Right cardiac atrium (tissue), 5 donors: Measurements from ENCODE around the gene CIT. TPM values are rescaled to one million over a fixed set of nuclear protein-coding genes. Genes with fewer than 3 reads are reported as not detected.

Experiments used
- ATAC-seq, 2 donors: fragments of 200-7000 bp; cut with Tn5 transposase; one replicate each; pipeline versions ENCODE4 v1.8.0 to v1.9.1; 2020; ENCODE audit warnings: moderate library complexity in 2 of 2, mild to moderate bottlenecking in 1 of 2
- DNase-seq, 3 donors: peaks; one replicate each; pipeline ENCODE4 v3.0.0-alpha.2; 2020
- H3K27ac ChIP-seq: one replicate; pipeline ENCODE4 v1.5.1; 2013; ENCODE audit warnings: mild to moderate bottlenecking, low read length, control low read depth, moderate library complexity
- H3K27me3 ChIP-seq: one replicate; pipeline ENCODE4 v1.6.1; 2013; ENCODE audit not compliant: control insufficient read depth, insufficient read depth
- H3K4me1 ChIP-seq: one replicate; pipeline ENCODE4 v1.6.1; 2013; ENCODE audit warnings: low read length; ENCODE audit not compliant: control insufficient read depth, insufficient read depth
- H3K4me3 ChIP-seq: one replicate; pipeline ENCODE4 v1.5.1; 2013; ENCODE audit warnings: low read length, control low read depth
- H3K9me3 ChIP-seq: one replicate; pipeline ENCODE4 v1.6.1; 2013; ENCODE audit warnings: low read length; ENCODE audit not compliant: control insufficient read depth
- WGBS: extraction: QIAGEN DNeasy Blood & Tissue Kit; methylation state at CpG from one replicate; pipeline ENCODE4 v1.1.7; 2013; 5-methylcytosine and 5-hydroxymethylcytosine counted together
- intact Hi-C, 4 donors: fragments of 100-400 bp; cut with DNase I; formaldehyde crosslinking; loops; one replicate each; pipeline versions ENCODE4 v1.11.0 to v1.14.0; 2022 to 2023
- polyA plus RNA-seq: library from polyadenylated mRNA; stranded (reverse); fragments of 200-250 nt; gene quantifications from one replicate; pipeline ENCODE4 v1.2.3, GENCODE V29; 2013
- total RNA-seq, 4 donors: library from RNA; stranded (reverse); fragmentation: NEBNext Ultra II Directional; extraction: Animal tissue kit (Norgen Biotek cat#: 25700); gene quantifications; one replicate each; pipeline ENCODE4 v1.2.1, GENCODE V29; 2021
- donor health status: healthy with polysubstance abuse.
- donor health status: DM: no; HTN: yes; CAD: no.
- donor health status: DM: no; HTN: no; CAD: no.
- donor health status: DM: no; HTN: yes; CAD: no; lungs with severe emphysema.
- donor health status: DM: yes; HTN: yes; CAD: no.

The CIT gene
- total and polyA plus RNA-seq, 5 donors, result 0.61 to 3.0 (median 2.4) TPM

- intact Hi-C loops, result no loop called here
- ATAC-seq (no peak), DNase-seq (no peak)
- H3K4me3 ChIP-seq, result no peak overlapping the region
- no peaks in the 10 kb centered on the region for H3K4me1 ChIP-seq
- H3K9me3 ChIP-seq, result no peaks in the 10 kb centered on the region
- WGBS, result 96% methylated on average over 17 of the region's 17 CpGs
- no peaks in the 10 kb centered on the region for H3K27me3 ChIP-seq
- H3K27ac ChIP-seq, result no peak overlapping the region
Measured at GRCh38 chr12:119735079-119735478, 142.0 kb downstream of the CIT start.

- Histone ChIP-seq H3K27ac (no peak overlapping the region), H3K9me3 (no peaks in the 10 kb centered on the region), H3K4me1 (no peaks in the 10 kb centered on the region), H3K27me3 (no peaks in the 10 kb centered on the region), H3K4me3 (no peak overlapping the region)
- 92% methylated on average over 13 of the region's 13 CpGs for WGBS
- ATAC-seq, result no peak
- intact Hi-C loops, result no loop called here
- no peak for DNase-seq
Measured at GRCh38 chr12:119730381-119730780, 146.7 kb downstream of the CIT start.

- DNase-seq (no peak), ATAC-seq (no peak)
- intact Hi-C loops, result loop anchor here in 1 of 4 donors (2.0 kb wide), 1 partner anchor 55 kb away; no protein-coding TSS in a partner anchor
- 97% methylated on average over 8 of the region's 8 CpGs for WGBS
- no peaks in the 10 kb centered on the region for H3K9me3 ChIP-seq
- H3K4me1 ChIP-seq, result no peaks in the 10 kb centered on the region
- H3K27ac ChIP-seq, result no peak overlapping the region
- no peaks in the 10 kb centered on the region for H3K27me3 ChIP-seq
- H3K4me3 ChIP-seq, result no peak overlapping the region
Measured at GRCh38 chr12:119729871-119730270, 147.2 kb downstream of the CIT start.

GRCh38 chr12:119728444-119728745, 148.7 kb downstream of the CIT start:
- no peak for ATAC-seq
- Histone ChIP-seq H3K27me3 (no peaks in the 10 kb centered on the region), H3K27ac (no peak overlapping the region), H3K9me3 (no peaks in the 10 kb centered on the region), H3K4me1 (no peaks in the 10 kb centered on the region), H3K4me3 (no peak overlapping the region)
- 59% methylated on average over 6 of the region's 6 CpGs for WGBS
- no peak for DNase-seq
- intact Hi-C loops, result loop anchor here in 1 of 4 donors (2.0 kb wide), 1 partner anchor 54 kb away; no protein-coding TSS in a partner anchor

GRCh38 chr12:119727600-119728443, 149.3 kb downstream of the CIT start:
- no peak for ATAC-seq

GRCh38 chr12:119725523-119725922, 151.6 kb downstream of the CIT start:
- H3K27ac ChIP-seq, result no peak overlapping the region
- intact Hi-C loops, result no loop called here
- H3K4me1 ChIP-seq, result no peaks in the 10 kb centered on the region
- ATAC-seq (no peak), DNase-seq (no peak)
- H3K27me3 ChIP-seq, result no peaks in the 10 kb centered on the region
- no peak overlapping the region for H3K4me3 ChIP-seq
- no peaks in the 10 kb centered on the region for H3K9me3 ChIP-seq
- WGBS, result 89% methylated on average over 4 of the region's 4 CpGs

More at GRCh38 chr12:119727600-119728443, 149.3 kb downstream of the CIT start:
- H3K27me3 ChIP-seq, result no peaks in the 10 kb centered on the region
- no peaks in the 10 kb centered on the region for H3K4me1 ChIP-seq
- no peaks in the 10 kb centered on the region for H3K9me3 ChIP-seq
- intact Hi-C loops, result loop anchor here in 1 of 4 donors (2.0 kb wide), 1 partner anchor 53 kb away; no protein-coding TSS in a partner anchor
- no peak for DNase-seq
- no peak overlapping the region for H3K27ac ChIP-seq
- WGBS, result 98% methylated on average over 3 of the region's 3 CpGs
- H3K4me3 ChIP-seq, result no peak overlapping the region

- ATAC-seq (no peak), DNase-seq (no peak)
- Histone ChIP-seq H3K27me3 (no peaks in the 10 kb centered on the region), H3K9me3 (no peaks in the 10 kb centered on the region), H3K27ac (no peak overlapping the region), H3K4me1 (peaks cover 2% of the 10 kb centered on the region), H3K4me3 (no peak overlapping the region)
- intact Hi-C loops, result no loop called here
- WGBS, result 95% methylated on average over 4 of the region's 4 CpGs
Measured at GRCh38 chr12:119721306-119721705, 155.8 kb downstream of the CIT start.

- H3K4me3 ChIP-seq, result no peak overlapping the region
- H3K4me1 ChIP-seq, result peaks cover 3% of the 10 kb centered on the region
- no peak overlapping the region for H3K27ac ChIP-seq
- H3K27me3 ChIP-seq, result no peaks in the 10 kb centered on the region
- H3K9me3 ChIP-seq, result no peaks in the 10 kb centered on the region
- ATAC-seq, result no peak
- no peak for DNase-seq
- intact Hi-C loops, result no loop called here
Measured at GRCh38 chr12:119720349-119720748, 156.8 kb downstream of the CIT start.

- Histone ChIP-seq H3K9me3 (no peaks in the 10 kb centered on the region), H3K27ac (no peak overlapping the region), H3K4me1 (peaks cover 3% of the 10 kb centered on the region), H3K27me3 (no peaks in the 10 kb centered on the region), H3K4me3 (no peak overlapping the region)
- ATAC-seq (no peak), DNase-seq (no peak)
- intact Hi-C loops, result no loop called here
- WGBS, result 95% methylated on average over 17 of the region's 17 CpGs
Measured at GRCh38 chr12:119718141-119718540, 159.0 kb downstream of the CIT start.

GRCh38 chr12:119715268-119715620, 161.9 kb downstream of the CIT start:
- no peak for DNase-seq
- WGBS, result 97% methylated on average over 3 of the region's 3 CpGs
- ATAC-seq, result no peak
- H3K4me3 ChIP-seq, result no peak overlapping the region
- no peaks in the 10 kb centered on the region for H3K27me3 ChIP-seq
- H3K9me3 ChIP-seq, result no peaks in the 10 kb centered on the region
- H3K27ac ChIP-seq, result no peak overlapping the region
- H3K4me1 ChIP-seq, result peaks cover 3% of the 10 kb centered on the region
- intact Hi-C loops, result no loop called here

GRCh38 chr12:119714614-119715267, 162.4 kb downstream of the CIT start:
- intact Hi-C loops, result no loop called here
- ATAC-seq, result no peak
- 99% methylated on average over 4 of the region's 4 CpGs for WGBS

More at GRCh38 chr12:119714614-119715267, 162.4 kb downstream of the CIT start:
- H3K4me3 ChIP-seq, result no peak overlapping the region
- no peak overlapping the region for H3K27ac ChIP-seq
- peaks cover 3% of the 10 kb centered on the region for H3K4me1 ChIP-seq
- H3K9me3 ChIP-seq, result no peaks in the 10 kb centered on the region
- DNase-seq, result no peak
- H3K27me3 ChIP-seq, result no peaks in the 10 kb centered on the region
